HT-29 (cell line): Measurements from ENCODE around the gene SYNE3. TPM values are rescaled to one million over a fixed set of nuclear protein-coding genes. Genes with fewer than 3 reads are reported as not detected.

Source experiments
- DNase-seq: peaks from one replicate; pipeline ENCODE4 v3.0.0-alpha.2; 2015; ENCODE audit warnings: low spot score
- small RNA-seq: library from RNA; depleted of rRNA; stranded (forward); fragments of <200 nt; gene quantifications from one replicate; pipeline ENCODE3, GENCODE V24; 2014
- total RNA-seq: library from RNA; depleted of rRNA; stranded (reverse); fragments of >200 nt; shearing (Covaris generic); gene quantifications from 2 replicates; pipeline ENCODE4 v1.2.3, GENCODE V29; 2014; rRNA removed

Gene SYNE3
- total RNA-seq, 1 experiment from 2014 or later, result not detected

GRCh38 chr14:95474941-95475340 is 41.5 kb downstream of the SYNE3 start:
- no peak for DNase-seq

- no peak for DNase-seq
Measured at GRCh38 chr14:95474486-95474885, 42.0 kb downstream of the SYNE3 start.

- DNase-seq, result no peak
Measured at GRCh38 chr14:95472819-95473251, 43.6 kb downstream of the SYNE3 start.

- DNase-seq, result no peak
Measured at GRCh38 chr14:95471476-95471875, 45.0 kb downstream of the SYNE3 start.

GRCh38 chr14:95471016-95471415 is 45.4 kb downstream of the SYNE3 start:
- no peak for DNase-seq

GRCh38 chr14:95469134-95469481 is 47.3 kb downstream of the SYNE3 start:
- no peak for DNase-seq

GRCh38 chr14:95468448-95469133 is 47.9 kb downstream of the SYNE3 start:
- peak; percentile 38 for DNase-seq

GRCh38 chr14:95467657-95468056 is 48.8 kb downstream of the SYNE3 start:
- DNase-seq, result no peak

GRCh38 chr14:95467232-95467631 is 49.2 kb downstream of the SYNE3 start:
- no peak for DNase-seq

Small RNA genes lying within 50 kb of the gene (small RNA-seq; reads per million reads assigned to genes)
- gene SCARNA13, result 2.3 reads per million, percentile 68 among the genes with 10 or more reads in this experiment

Other genes starting within 250 kb of the SYNE3 start
- gene CLMN, start 196.7 kb downstream of the SYNE3 start, total RNA-seq, result 4.4 and 5.3 TPM in 2 replicates
- 56.9 and 60.8 TPM in 2 replicates for gene GLRX5, start 18.4 kb upstream of the SYNE3 start, total RNA-seq
- gene TCL1B, start 169.8 kb upstream of the SYNE3 start, total RNA-seq, result not detected in 2 replicates
- not detected in 2 replicates for gene TCL1A, start 197.5 kb upstream of the SYNE3 start, total RNA-seq